H9 (cell line): ENCODE data around the gene ARL11. TPM values are rescaled to one million over a fixed set of nuclear protein-coding genes. Genes with fewer than 3 reads are reported as not detected.

Experiments used
- DNase-seq: peaks from one replicate; pipeline ENCODE4 v3.0.0-alpha.2; 2017
- H2AFZ ChIP-seq: one replicate; pipeline ENCODE4 v1.6.1; 2013; ENCODE audit warnings: mild to moderate bottlenecking, low read length, control low read depth, moderate library complexity
- H2AK5ac ChIP-seq: 2 replicates; pipeline ENCODE4 v1.6.1; 2013; ENCODE audit warnings: low read length, control low read depth, mixed read lengths; ENCODE audit not compliant: insufficient read length
- H2BK120ac ChIP-seq: one replicate; pipeline ENCODE4 v1.6.1; 2013; ENCODE audit warnings: low read depth, mild to moderate bottlenecking, low read length, control low read depth, inconsistent platforms; ENCODE audit not compliant: poor library complexity, severe bottlenecking
- H2BK12ac ChIP-seq: 2 replicates; pipeline ENCODE4 v1.6.1; 2013; ENCODE audit warnings: low read length, control low read depth, mixed read lengths, low read depth; ENCODE audit not compliant: insufficient read length
- H2BK15ac ChIP-seq: 2 replicates; pipeline ENCODE4 v1.6.1; 2013; ENCODE audit warnings: low read depth, low read length, control low read depth
- H2BK20ac ChIP-seq: one replicate; pipeline ENCODE4 v1.6.1; 2013; ENCODE audit warnings: low read depth, mild to moderate bottlenecking, low read length, control low read depth, inconsistent platforms; ENCODE audit not compliant: poor library complexity, severe bottlenecking
- H2BK5ac ChIP-seq: 2 replicates; pipeline ENCODE4 v1.6.1; 2013; ENCODE audit warnings: low read length, control low read depth, mixed read lengths; ENCODE audit not compliant: insufficient read length
- H3K14ac ChIP-seq: 2 replicates; pipeline ENCODE4 v1.6.1; 2013; ENCODE audit warnings: low read length, control low read depth; ENCODE audit not compliant: insufficient read depth
- H3K18ac ChIP-seq: 2 replicates; pipeline ENCODE4 v1.6.1; 2013; ENCODE audit warnings: low read depth, mild to moderate bottlenecking, mixed read lengths, low read length, control low read depth; ENCODE audit not compliant: insufficient read length
- H3K23ac ChIP-seq: 2 replicates; pipeline ENCODE4 v1.6.1; 2013; ENCODE audit warnings: low read length, control low read depth, mixed read lengths, low read depth; ENCODE audit not compliant: insufficient read length
- H3K23me2 ChIP-seq: 2 replicates; pipeline ENCODE4 v1.6.1; 2013; ENCODE audit warnings: low read depth, mild to moderate bottlenecking, mixed read lengths, low read length, control low read depth; ENCODE audit not compliant: insufficient read length, poor library complexity, severe bottlenecking
- H3K27ac ChIP-seq: 2 replicates; pipeline ENCODE4 v1.5.1; 2013; ENCODE audit warnings: low read length, control low read depth, mixed read lengths, low read depth; ENCODE audit not compliant: insufficient read length
- H3K27me3 ChIP-seq: 2 replicates; pipeline ENCODE4 v1.6.1; 2013; ENCODE audit warnings: low read length, control low read depth, inconsistent platforms; ENCODE audit not compliant: insufficient read depth
- H3K4ac ChIP-seq: 2 replicates; pipeline ENCODE4 v1.6.1; 2013; ENCODE audit warnings: low read depth, mild to moderate bottlenecking, control low read depth, inconsistent platforms, low read length, moderate library complexity
- H3K4me1 ChIP-seq: 2 replicates; pipeline ENCODE4 v1.6.1; 2013; ENCODE audit warnings: low read length, control low read depth, inconsistent platforms; ENCODE audit not compliant: insufficient read depth
- H3K4me2 ChIP-seq: 2 replicates; pipeline ENCODE4 v1.6.1; 2013; ENCODE audit warnings: low read length, control low read depth, mixed read lengths; ENCODE audit not compliant: insufficient read length, insufficient read depth
- H3K56ac ChIP-seq: 2 replicates; pipeline ENCODE4 v1.6.1; 2013; ENCODE audit warnings: low read depth, mild to moderate bottlenecking, mixed read lengths, low read length, control low read depth; ENCODE audit not compliant: insufficient read length
- H3K79me1 ChIP-seq: 2 replicates; pipeline ENCODE4 v1.6.1; 2013; ENCODE audit warnings: low read depth, mild to moderate bottlenecking, moderate library complexity, low read length, control low read depth, inconsistent platforms; ENCODE audit not compliant: insufficient read depth, poor library complexity, severe bottlenecking
- H3K79me2 ChIP-seq: 2 replicates; pipeline ENCODE4 v1.6.1; 2013; ENCODE audit warnings: low read length, control low read depth, inconsistent platforms; ENCODE audit not compliant: insufficient read depth
- H3K9ac ChIP-seq: 2 replicates; pipeline ENCODE4 v1.6.1; 2013; ENCODE audit warnings: low read length, control low read depth, mixed read lengths; ENCODE audit not compliant: insufficient read length; ENCODE audit errors: extremely low read depth
- H3K9me3 ChIP-seq: one replicate; pipeline ENCODE4 v1.6.1; 2013; ENCODE audit warnings: low read depth, low read length, inconsistent platforms; ENCODE audit not compliant: control insufficient read depth
- H3T11ph ChIP-seq: one replicate; pipeline ENCODE4 v1.6.1; 2013; ENCODE audit warnings: mild to moderate bottlenecking, low read length, control low read depth, inconsistent platforms
- H4K20me1 ChIP-seq: one replicate; pipeline ENCODE4 v1.6.1; 2013; ENCODE audit not compliant: control insufficient read depth, insufficient read length, insufficient read depth
- H4K5ac ChIP-seq: 2 replicates; pipeline ENCODE4 v1.6.1; 2013; ENCODE audit warnings: low read depth, mild to moderate bottlenecking, mixed read lengths, low read length, control low read depth; ENCODE audit not compliant: insufficient read length
- H4K8ac ChIP-seq: replicated peaks from 2 replicates; pipeline ENCODE4 v1.6.1; 2013; ENCODE audit warnings: low read length, control low read depth, mixed read lengths, low read depth; ENCODE audit not compliant: insufficient read length
- H4K91ac ChIP-seq: 2 replicates; pipeline ENCODE4 v1.6.1; 2013; ENCODE audit warnings: low read depth, mild to moderate bottlenecking, moderate library complexity, mixed read lengths, low read length, control low read depth; ENCODE audit not compliant: insufficient read length
- H3K27ac Mint-ChIP-seq, 3 experiments: 2 replicates in 2 of 3; 3 replicates in 1 of 3; pipeline ENCODE4 v1.8.0; 2020 to 2021; ENCODE audit warnings: mixed read lengths in 3 of 3, mild to moderate bottlenecking in 1 of 3, moderate library complexity in 1 of 3
- H3K27me3 Mint-ChIP-seq: 2 replicates; pipeline ENCODE4 v1.8.0; 2021; ENCODE audit warnings: low read depth, mild to moderate bottlenecking, moderate library complexity, mixed read lengths
- H3K36me3 Mint-ChIP-seq, 3 experiments: 2 replicates in 2 of 3; 3 replicates in 1 of 3; pipeline ENCODE4 v1.8.0; 2020 to 2021; ENCODE audit warnings: low read depth in 3 of 3, mixed read lengths in 3 of 3; ENCODE audit not compliant: insufficient read depth in 1 of 3
- H3K4me1 Mint-ChIP-seq, 2 experiments: 2 replicates each; pipeline ENCODE4 v1.8.0; 2020; ENCODE audit warnings: mixed read lengths in 2 of 2
- H3K4me3 Mint-ChIP-seq, 2 experiments: 2 replicates in 1 of 2; 3 replicates in 1 of 2; pipeline ENCODE4 v1.8.0; 2020 to 2021; ENCODE audit warnings: mild to moderate bottlenecking in 2 of 2, mixed read lengths in 2 of 2, moderate library complexity in 1 of 2
- H3K9me3 Mint-ChIP-seq, 2 experiments: 2 replicates in 1 of 2; 3 replicates in 1 of 2; pipeline ENCODE4 v1.8.0; 2020; ENCODE audit warnings: mild to moderate bottlenecking in 2 of 2, mixed read lengths in 2 of 2, moderate library complexity in 1 of 2
- CTCF ChIP-seq: fragments of 200-600 bp; sonication (generic); conservative IDR thresholded peaks from 3 replicates; pipeline ENCODE4 v1.8.0; 2021; ENCODE audit warnings: antibody characterized with exemption, mild to moderate bottlenecking
- WGBS: extraction: QIAGEN DNeasy Blood & Tissue Kit; methylation state at CpG from one replicate; pipeline ENCODE4 v1.1.7; 2013; ENCODE audit warnings: missing lambda C conversion rate, low lambda C conversion rate, mixed read lengths; ENCODE audit not compliant: insufficient read length; ENCODE audit errors: extremely low coverage; 5-methylcytosine and 5-hydroxymethylcytosine counted together
- total RNA-seq: library from RNA; stranded (reverse); gene quantifications from 2 replicates; pipeline ENCODE4 v1.2.1, GENCODE V29; 2021

Gene ARL11
- total RNA-seq, 1 experiment from 2014 or later: 0.42 TPM

GRCh38 chr13:49624229-49624628, 4.1 kb upstream of the ARL11 start:
- H3K9me3 Mint-ChIP-seq: no peaks in the 10 kb centered on the region
- Histone ChIP-seq H3K27me3 (no peaks in the 10 kb centered on the region), H4K5ac (no peak overlapping the region), H2BK120ac (no peak overlapping the region), H2AFZ (no peak overlapping the region), H3K9me3 (no peaks in the 10 kb centered on the region), H3K4ac (no peak overlapping the region), H3K18ac (no peak overlapping the region), H2BK15ac (no peak overlapping the region), H3K79me2 (no peaks in the 10 kb centered on the region), H4K20me1 (no peaks in the 10 kb centered on the region), H2BK20ac (no peak overlapping the region), H4K91ac (no peak overlapping the region), H3K4me2 (no peak overlapping the region), H3K56ac (no peak overlapping the region), H3K79me1 (no peaks in the 10 kb centered on the region), H4K8ac (no peak overlapping the region), H3T11ph (no peak overlapping the region), H3K9ac (no peak overlapping the region), H2AK5ac (no peak overlapping the region), H3K23ac (no peak overlapping the region), H3K14ac (no peak overlapping the region), H3K23me2 (no peaks in the 10 kb centered on the region), H3K4me1 (no peaks in the 10 kb centered on the region), H2BK12ac (no peak overlapping the region), H2BK5ac (no peak overlapping the region), H3K27ac (no peak overlapping the region)
- TF ChIP-seq CTCF: no peak
- DNase-seq: no peak
- H3K27me3 Mint-ChIP-seq: peaks cover 2% of the 10 kb centered on the region
- no peak overlapping the region for H3K4me3 Mint-ChIP-seq
- H3K36me3 Mint-ChIP-seq: no peaks in the 10 kb centered on the region
- H3K27ac Mint-ChIP-seq: 0 out of 7 replicates have a peak overlapping the region, but pooled peaks of 1 of the 3 experiments have one; percentile 49
- WGBS: no CpG with 5 or more reads among the region's 6 CpGs
- H3K4me1 Mint-ChIP-seq: peaks cover 3 to 18% of the 10 kb centered on the region in 2 experiments
